Islet of Langerhans (tissue), 1 donor: Measurements from ENCODE around the gene RNF4.
"Not testable (repeated sequence)": the region's sequence is repeated elsewhere in the genome, so short reads cannot be mapped to it uniquely, and the experiment has no call there.

Experiments used
- FAIRE-seq: peaks from one replicate; lab custom pipeline; 2011; peaks lifted over from hg19 to GRCh38; lab: Jason Lieb, UNC

RNF4 gene

DNA sequence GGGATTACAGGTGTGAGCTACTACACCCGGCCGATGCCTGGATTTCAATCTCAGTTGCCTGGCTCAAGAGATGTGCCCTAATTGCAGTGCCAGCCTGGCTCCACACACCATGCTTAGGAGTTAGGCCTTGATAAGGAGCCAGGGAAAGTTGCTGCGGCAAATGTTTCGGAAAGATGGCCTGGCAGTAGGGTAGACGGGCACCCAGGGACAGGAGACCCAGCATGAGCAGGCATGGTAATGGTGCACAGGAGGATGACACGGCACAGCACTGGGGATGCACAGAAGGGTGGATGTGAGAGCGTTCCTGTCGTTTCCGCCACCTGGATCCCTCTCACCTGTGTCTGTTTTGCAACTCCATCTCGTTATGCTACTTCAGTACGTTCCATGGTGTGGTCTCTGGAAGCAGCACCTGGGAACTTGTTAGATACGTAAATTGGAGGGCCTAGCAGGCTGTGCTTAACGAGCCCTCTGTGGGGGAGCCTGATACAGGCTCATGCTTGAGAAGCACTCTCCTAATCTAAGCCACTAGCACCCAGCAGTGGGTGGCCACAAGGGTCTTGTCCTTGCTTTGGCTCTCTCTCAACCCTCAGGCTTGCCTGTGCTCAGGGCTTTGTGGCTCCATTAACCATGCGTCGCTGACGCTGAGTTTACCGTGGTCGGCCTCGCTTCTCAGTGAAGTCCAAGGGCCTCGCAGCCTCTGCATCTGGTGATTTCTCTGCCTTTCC, 20.3 kb downstream of the RNF4 start:
- no peak for FAIRE-seq

DNA sequence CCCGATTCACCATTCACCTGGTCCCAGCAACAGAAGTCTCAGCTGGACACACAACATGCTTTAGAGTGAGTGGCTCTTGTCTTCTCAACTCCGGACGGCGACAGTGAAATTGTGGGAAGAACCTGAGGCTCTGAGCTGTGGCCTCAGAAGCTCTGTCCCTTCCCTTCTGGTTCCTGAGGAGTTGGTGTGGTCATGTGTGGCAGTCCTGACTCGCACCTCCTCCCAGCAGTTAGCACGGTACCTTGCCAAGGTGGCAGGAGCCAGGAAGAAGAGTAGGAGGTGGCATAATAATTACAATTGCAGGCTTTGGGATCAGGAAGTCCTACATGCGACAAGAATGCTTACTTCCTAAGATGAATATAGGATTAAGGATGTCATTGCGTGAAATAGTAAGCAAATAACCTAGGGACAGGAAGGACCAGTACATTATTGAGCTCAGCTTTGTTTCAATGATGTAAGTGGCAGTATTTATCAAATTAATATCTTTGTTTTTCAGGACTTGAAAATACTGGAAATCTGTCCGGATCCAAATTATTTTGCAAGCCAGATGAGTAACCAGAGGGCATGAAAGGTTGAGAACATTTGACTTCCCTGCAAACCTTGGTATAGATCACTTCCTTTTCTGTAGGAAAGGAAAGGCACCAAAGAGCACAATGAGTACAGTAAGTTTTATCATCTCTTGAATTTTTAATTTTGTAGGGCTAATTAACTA, 21.1 kb downstream of the RNF4 start:
- FAIRE-seq: no peak

DNA sequence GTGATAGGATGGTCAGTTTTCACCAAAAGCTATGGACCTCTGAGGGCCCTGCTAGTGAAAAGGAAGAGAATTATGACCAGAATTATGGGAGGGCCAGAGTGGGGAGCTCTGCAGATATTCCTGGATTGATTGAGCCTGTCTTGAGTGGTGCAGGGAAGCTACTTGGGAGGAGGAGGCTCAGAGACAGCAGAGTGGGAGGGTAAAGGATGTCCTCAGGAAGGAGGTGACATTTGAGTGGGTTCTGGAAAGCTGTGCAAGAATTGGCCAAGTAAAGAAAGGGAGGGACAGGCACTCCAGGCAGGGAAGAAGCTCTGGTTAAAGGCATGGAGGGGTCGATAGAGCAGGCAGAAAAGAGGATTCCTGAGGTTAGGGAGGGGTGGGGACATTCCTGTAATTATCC, 24.1 kb downstream of the RNF4 start:
- FAIRE-seq: no peak

GRCh38 chr4:2494992-2495391, 26.1 kb downstream of the RNF4 start:
- FAIRE-seq: no peak

DNA sequence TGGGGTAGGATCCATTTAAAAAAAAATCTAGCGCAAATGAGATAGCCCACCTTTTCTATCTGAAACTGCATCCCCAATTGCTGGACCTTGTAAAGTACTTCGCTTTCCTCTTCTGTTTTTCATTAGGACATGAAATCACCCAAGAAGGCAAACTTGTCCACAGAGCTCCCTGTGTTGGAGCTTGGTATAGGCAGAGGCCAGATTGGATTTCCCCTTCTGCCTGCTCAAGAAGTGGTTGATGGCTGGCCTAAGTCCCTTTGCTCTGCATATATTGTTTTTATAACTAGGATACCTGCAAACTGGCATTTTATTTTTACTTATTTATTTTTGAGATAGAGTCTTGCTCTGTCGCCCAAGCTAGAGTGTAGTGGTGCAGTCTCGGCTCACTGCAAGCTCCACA, 28.4 kb downstream of the RNF4 start:
- no peak for FAIRE-seq

DNA sequence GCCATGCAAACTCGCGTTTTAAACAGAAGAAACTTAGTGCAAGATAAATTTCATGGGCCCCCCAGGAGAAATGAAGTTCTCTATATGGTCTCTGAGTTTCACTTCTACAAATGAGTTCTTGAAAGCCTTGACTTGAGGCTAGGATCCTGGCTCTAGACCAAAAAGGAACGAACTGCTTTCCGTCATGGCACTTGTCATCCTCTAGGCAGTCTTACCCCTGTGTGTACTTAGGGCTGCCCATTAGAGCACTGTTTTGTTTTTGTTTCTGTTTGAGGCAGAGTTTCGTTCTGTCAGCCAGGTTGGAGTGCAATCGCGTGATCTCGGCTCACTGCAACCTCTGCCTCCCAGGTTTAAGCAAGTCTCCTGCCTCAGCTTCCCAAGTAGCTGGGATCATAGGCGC, 29.0 kb downstream of the RNF4 start:
- FAIRE-seq: no peak

- no peak for FAIRE-seq
Measured at GRCh38 chr4:2500547-2500946, 31.6 kb downstream of the RNF4 start.

GRCh38 chr4:2501034-2501594, 32.2 kb downstream of the RNF4 start:
- FAIRE-seq: no peak

GRCh38 chr4:2503809-2504208, 34.9 kb downstream of the RNF4 start:
- no peak for FAIRE-seq

- FAIRE-seq: no peak
Measured at GRCh38 chr4:2507259-2507658, 38.4 kb downstream of the RNF4 start.

GRCh38 chr4:2507855-2508254, 38.9 kb downstream of the RNF4 start:
- FAIRE-seq: no peak

DNA sequence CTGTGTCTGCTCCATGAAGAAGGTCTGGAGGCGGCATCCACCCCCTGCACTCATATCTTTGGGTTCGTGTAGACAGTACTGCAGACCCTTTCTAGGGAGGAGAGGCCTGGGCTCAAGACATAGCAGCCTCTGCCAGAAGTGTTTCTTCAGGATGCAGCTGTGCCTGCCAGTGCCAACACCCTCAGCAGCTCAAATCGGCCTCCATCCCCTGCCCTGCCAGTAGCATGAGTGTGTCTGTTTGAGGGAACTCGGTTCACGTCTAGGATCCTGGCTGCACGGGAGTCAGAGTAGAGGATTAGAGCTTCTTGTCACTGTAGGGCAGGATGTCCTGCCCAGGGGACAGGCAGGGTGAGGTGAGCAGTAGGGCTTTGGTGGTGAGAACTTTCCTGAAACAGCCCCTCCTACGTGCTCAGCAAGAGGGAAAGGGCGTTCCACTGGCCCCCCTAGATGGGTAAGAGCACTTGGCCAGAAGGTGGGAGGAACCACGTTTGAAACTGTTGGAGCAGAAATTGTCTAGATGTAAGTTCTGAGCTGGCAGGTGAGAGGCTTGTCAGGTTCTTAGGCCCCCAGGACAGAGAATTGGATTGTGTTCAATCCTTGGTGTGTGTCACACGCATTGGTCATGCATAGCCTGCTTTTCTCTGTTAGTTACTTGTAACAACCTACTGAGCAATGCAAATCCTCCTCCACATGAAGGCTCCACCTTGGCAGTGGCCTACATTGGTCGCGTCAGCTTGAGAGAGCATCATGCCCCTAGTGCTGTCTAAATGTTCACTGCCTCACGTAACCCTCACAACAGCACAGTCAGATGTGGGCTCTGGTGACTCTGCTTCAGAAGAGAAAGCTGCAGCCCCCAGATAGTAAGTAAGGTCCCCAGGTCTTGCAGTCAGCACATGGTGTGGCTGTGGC, 41.7 kb downstream of the RNF4 start:
- FAIRE-seq: no peak

- no peak for FAIRE-seq
Measured at GRCh38 chr4:2511645-2512131, 42.8 kb downstream of the RNF4 start.

GRCh38 chr4:2512396-2513135, 43.7 kb downstream of the RNF4 start:
- FAIRE-seq: no peak

DNA sequence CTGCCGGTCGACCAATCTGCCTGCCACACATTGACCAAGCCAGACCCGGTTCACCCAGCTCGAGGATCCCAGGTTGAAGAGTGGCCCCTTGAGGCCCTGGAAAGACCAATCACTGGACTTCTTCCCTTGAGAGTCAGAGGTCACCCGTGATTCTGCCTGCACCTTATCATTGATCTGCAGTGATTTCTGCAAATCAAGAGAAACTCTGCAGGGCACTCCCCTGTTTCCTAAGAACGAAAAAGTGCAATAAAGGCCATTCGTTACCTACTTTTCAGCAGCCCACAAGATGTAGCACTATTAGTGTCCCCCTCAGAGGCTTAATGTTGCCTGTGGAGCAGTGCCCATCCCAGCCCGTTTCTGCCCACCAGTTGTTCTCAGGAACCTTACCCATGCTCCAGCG, 45.3 kb downstream of the RNF4 start:
- FAIRE-seq: not testable (repeated sequence)

GRCh38 chr4:2514944-2515343, 46.0 kb downstream of the RNF4 start:
- FAIRE-seq: not testable (repeated sequence)

- FAIRE-seq: no peak
Measured at GRCh38 chr4:2515830-2516550, 47.1 kb downstream of the RNF4 start.

- no peak for FAIRE-seq
Measured at GRCh38 chr4:2516635-2517034, 47.7 kb downstream of the RNF4 start.

DNA sequence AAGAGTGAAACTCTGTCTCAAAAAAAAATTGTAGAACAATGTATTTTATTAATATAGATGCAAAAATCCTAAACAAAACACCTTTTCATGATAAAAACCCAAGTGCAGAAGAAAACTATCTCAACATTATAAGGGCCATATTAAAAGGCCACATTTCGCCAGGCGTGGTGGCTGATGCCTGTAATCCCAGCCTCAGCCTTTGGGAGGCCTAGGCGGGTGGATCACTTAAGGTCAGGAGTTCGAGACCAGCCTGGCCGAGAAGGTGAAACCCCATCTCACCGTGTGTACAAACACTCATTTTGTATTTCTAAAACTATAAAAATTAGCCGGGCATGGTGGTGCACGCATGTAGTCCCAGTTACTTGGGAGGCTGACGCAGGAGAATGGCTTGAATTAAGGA, 57.7 kb downstream of the RNF4 start:
- FAIRE-seq: no peak

- no peak for FAIRE-seq
Measured at GRCh38 chr4:2534904-2535375, 66.0 kb downstream of the RNF4 start.
